Measurements from ENCODE around the gene AOC1. TPM values are rescaled to one million over a fixed set of nuclear protein-coding genes. Genes with fewer than 3 reads are reported as not detected.
A peak's percentile ranks its signal among the peaks of the same experiment; 100 is the strongest.

The AOC1 gene
- total and polyA plus RNA-seq, 2 of the 4 experiments (the other 2 are of a cell fraction), result not detected

DNA sequence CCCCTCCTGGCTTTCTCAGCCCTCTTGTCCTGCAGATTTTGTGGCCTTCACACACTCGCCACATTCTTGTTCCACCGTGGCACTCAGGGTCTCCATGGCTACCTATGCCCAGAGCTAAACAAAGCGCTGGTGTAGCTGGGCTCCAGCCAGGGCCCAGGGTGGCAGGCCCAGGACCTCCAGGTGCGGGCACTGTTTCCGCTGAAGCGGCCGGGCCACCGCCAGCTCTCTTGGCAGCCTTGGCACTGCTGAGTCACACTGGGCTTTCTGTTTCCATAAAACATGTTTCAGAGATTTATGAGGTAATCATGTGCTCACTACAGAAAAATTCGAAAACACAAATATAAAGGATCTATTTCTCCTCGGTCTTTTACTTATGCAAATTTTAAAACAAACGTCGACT, 51.3 kb downstream of the AOC1 start:
- POLR2A ChIA-PET (ENCODE audit: unreplicated experiment), result no interaction called here
- peaks cover 4% of the 10 kb centered on the region for H3K9me1 ChIP-seq (ENCODE audit: insufficient read depth, low read length)

More for the DNA sequence above, 51.3 kb downstream of the AOC1 start:
- H2AK9ac ChIP-seq (replicated peaks; ENCODE audit: low read depth, low read length, poor library complexity), result peak overlapping the region; percentile 33
- peak overlapping the region; percentile 55 for H2BK20ac ChIP-seq (ENCODE audit: low read depth, low read length)
- no peaks in the 10 kb centered on the region for H4K20me1 ChIP-seq (ENCODE audit: insufficient read depth, low read length)
- no CpG with 5 or more reads among the region's 12 CpGs for WGBS, 2 experiments (ENCODE audit: extremely low coverage in 2 of 2, insufficient read length in 1 of 2)
- H3K4me1 ChIP-seq (ENCODE audit: control insufficient read depth, insufficient read depth, low read length), result peaks cover 13% of the 10 kb centered on the region
- intact Hi-C loops (cut with micrococcal nuclease), result loop anchor here (5.0 kb wide), 1 partner anchor 269 kb away; no protein-coding TSS in a partner anchor
- no peaks in the 10 kb centered on the region for H3K79me1 ChIP-seq (ENCODE audit: low read depth in 1 of 2, low read length in 2 of 2)
- DNase-seq (peak; percentile 81), ATAC-seq (ENCODE audit: low read depth) (peak; percentile 74)
- H2AK5ac ChIP-seq (ENCODE audit: low read depth, low read length), result peak overlapping the region; percentile 43
- no peak overlapping the region for H3K4me2 ChIP-seq (ENCODE audit: low read depth, low read length)
- no peaks in the 10 kb centered on the region for H3K36me3 ChIP-seq (ENCODE audit: control insufficient read depth, insufficient read depth, low read length)
- no TSS peak for BruUV-seq (replicated peaks)
- H4K8ac ChIP-seq (ENCODE audit: low read depth in 2 of 2, low read length in 2 of 2), result peak overlapping the region in 1 of 2 experiments; percentile 49; a peak in 1 of 4 replicates
- H3K9ac ChIP-seq (ENCODE audit: low read depth, low read length), result no peak overlapping the region
- H4K91ac ChIP-seq (ENCODE audit: insufficient read depth, low read depth, low read length), result peak overlapping the region; percentile 62; the same call in 1 of the 2 replicates
- no peaks in the 10 kb centered on the region for H3K27me3 ChIP-seq (ENCODE audit: control insufficient read depth, insufficient read depth, low read length)
- in situ Hi-C loops (cut with MboI; ENCODE audit: low sequenced_read_pairs), result loop anchor here (5.0 to 10.0 kb wide), 2 partner anchors 84 to 201 kb away; no protein-coding TSS in a partner anchor
- no peak overlapping the region for H2BK5ac ChIP-seq (ENCODE audit: low read depth, low read length, poor library complexity, severe bottlenecking)
- H2AFZ ChIP-seq (replicated peaks; ENCODE audit: low read length, poor library complexity), result peak overlapping the region; percentile 67
- H3K18ac ChIP-seq (ENCODE audit: low read depth, low read length), result peak overlapping the region; percentile 1; the same call in 1 of the 2 replicates
- peak overlapping the region; percentile 58; the same call in 1 of the 3 replicates for H2BK15ac ChIP-seq (ENCODE audit: low read depth, low read length)
- H3K27ac ChIP-seq (ENCODE audit: insufficient read depth, low read length), result peak overlapping the region; percentile 22; the same call in 1 of the 2 replicates
- no peak overlapping the region for H3K56ac ChIP-seq (ENCODE audit: extremely low read depth, insufficient read depth, low read length)
- CTCF ChIA-PET, result no interaction called here
- no peak overlapping the region for H3K4me3 ChIP-seq (ENCODE audit: insufficient read depth, low read depth, low read length)
- no peak for TF ChIP-seq SMC3 (IDR thresholded peaks at IDR 0.05; ENCODE audit: low read depth, low read length)
- TF ChIP-seq FOS (IDR thresholded peaks at IDR 0.05; ENCODE audit: low read depth, low read length), result peak; percentile 53; the same call in 1 of the 2 replicates
- no peak for TF ChIP-seq CHD1 (IDR thresholded peaks at IDR 0.05; ENCODE audit: low read depth, low read length)
- no peak for TF ChIP-seq RCOR1 (IDR thresholded peaks at IDR 0.05; ENCODE audit: insufficient replicate concordance, low read length)
- TF ChIP-seq NFE2L2 (IDR thresholded peaks at IDR 0.05; ENCODE audit: low read depth, low read length), result peak; percentile 79
- no peak for TF ChIP-seq RFX5 (IDR thresholded peaks at IDR 0.05; ENCODE audit: low read depth, low read length)
- no peak for TF ChIP-seq MAFK (IDR thresholded peaks at IDR 0.05; ENCODE audit: low read depth, low read length)
- no peak for TF ChIP-seq MAZ (IDR thresholded peaks at IDR 0.05; ENCODE audit: borderline replicate concordance, low read depth, low read length)
- TF ChIP-seq MXI1 (IDR thresholded peaks at IDR 0.05; ENCODE audit: borderline replicate concordance, low read depth, low read length), result no peak
- TF ChIP-seq POLR2A (IDR thresholded peaks at IDR 0.05; ENCODE audit: low read depth, low read length), result no peak
- no peak for TF ChIP-seq RAD21 (IDR thresholded peaks at IDR 0.05; ENCODE audit: low read length)
- TF ChIP-seq BHLHE40 (IDR thresholded peaks at IDR 0.05; ENCODE audit: low read depth, low read length), result no peak; the same call in 1 of the 2 replicates
- peak; percentile 53; the same call in 1 of the 2 replicates for TF ChIP-seq CEBPB (IDR thresholded peaks at IDR 0.05; ENCODE audit: low read depth, low read length)
- TF ChIP-seq, protein P1, sequence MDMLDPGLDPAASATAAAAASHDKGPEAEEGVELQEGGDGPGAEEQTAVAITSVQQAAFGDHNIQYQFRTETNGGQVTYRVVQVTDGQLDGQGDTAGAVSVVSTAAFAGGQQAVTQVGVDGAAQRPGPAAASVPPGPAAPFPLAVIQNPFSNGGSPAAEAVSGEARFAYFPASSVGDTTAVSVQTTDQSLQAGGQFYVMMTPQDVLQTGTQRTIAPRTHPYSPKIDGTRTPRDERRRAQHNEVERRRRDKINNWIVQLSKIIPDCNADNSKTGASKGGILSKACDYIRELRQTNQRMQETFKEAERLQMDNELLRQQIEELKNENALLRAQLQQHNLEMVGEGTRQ (IDR thresholded peaks at IDR 0.05; ENCODE audit: low read depth, low read length), result no peak
- TF ChIP-seq, protein P2, sequence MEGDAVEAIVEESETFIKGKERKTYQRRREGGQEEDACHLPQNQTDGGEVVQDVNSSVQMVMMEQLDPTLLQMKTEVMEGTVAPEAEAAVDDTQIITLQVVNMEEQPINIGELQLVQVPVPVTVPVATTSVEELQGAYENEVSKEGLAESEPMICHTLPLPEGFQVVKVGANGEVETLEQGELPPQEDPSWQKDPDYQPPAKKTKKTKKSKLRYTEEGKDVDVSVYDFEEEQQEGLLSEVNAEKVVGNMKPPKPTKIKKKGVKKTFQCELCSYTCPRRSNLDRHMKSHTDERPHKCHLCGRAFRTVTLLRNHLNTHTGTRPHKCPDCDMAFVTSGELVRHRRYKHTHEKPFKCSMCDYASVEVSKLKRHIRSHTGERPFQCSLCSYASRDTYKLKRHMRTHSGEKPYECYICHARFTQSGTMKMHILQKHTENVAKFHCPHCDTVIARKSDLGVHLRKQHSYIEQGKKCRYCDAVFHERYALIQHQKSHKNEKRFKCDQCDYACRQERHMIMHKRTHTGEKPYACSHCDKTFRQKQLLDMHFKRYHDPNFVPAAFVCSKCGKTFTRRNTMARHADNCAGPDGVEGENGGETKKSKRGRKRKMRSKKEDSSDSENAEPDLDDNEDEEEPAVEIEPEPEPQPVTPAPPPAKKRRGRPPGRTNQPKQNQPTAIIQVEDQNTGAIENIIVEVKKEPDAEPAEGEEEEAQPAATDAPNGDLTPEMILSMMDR (conservative IDR thresholded peaks at IDR 0.05; ENCODE audit: low read depth, low read length), result no peak
- TF ChIP-seq, protein P3, sequence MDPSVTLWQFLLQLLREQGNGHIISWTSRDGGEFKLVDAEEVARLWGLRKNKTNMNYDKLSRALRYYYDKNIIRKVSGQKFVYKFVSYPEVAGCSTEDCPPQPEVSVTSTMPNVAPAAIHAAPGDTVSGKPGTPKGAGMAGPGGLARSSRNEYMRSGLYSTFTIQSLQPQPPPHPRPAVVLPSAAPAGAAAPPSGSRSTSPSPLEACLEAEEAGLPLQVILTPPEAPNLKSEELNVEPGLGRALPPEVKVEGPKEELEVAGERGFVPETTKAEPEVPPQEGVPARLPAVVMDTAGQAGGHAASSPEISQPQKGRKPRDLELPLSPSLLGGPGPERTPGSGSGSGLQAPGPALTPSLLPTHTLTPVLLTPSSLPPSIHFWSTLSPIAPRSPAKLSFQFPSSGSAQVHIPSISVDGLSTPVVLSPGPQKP (IDR thresholded peaks at IDR 0.05; ENCODE audit: borderline replicate concordance, low read depth, low read length), result no peak
- no peak overlapping the region; the same call in 1 of the 2 replicates for H4K5ac ChIP-seq (ENCODE audit: low read depth, low read length)
- H3K9me3 ChIP-seq (ENCODE audit: control insufficient read depth, insufficient read depth, low read length), result no peaks in the 10 kb centered on the region
- H3K23ac ChIP-seq (ENCODE audit: low read depth, low read length), result no peak overlapping the region
- peak overlapping the region; percentile 37 for H3K4ac ChIP-seq (ENCODE audit: low read depth, low read length)
- no peak overlapping the region for H3K14ac ChIP-seq (replicated peaks; ENCODE audit: low read depth, low read length)
- H2BK120ac ChIP-seq (ENCODE audit: low read depth, low read length), result peak overlapping the region; percentile 54; the same call in 1 of the 2 replicates
- dilution Hi-C loops (cut with HindIII; ENCODE audit: low sequenced_read_pairs, unreplicated experiment), result no loop called here
